Activated naive CD4-positive, alpha-beta T cell treated with anti-CD3 and anti-CD28 coated beads, Interleukin-2, amount 50 U/mL, for 16 hours (primary cell): ENCODE data around the gene CYP27C1.

Experiments
- DNase-seq: peaks from one replicate; pipeline ENCODE4 v3.0.0-alpha.2; 2020

The CYP27C1 gene

DNA sequence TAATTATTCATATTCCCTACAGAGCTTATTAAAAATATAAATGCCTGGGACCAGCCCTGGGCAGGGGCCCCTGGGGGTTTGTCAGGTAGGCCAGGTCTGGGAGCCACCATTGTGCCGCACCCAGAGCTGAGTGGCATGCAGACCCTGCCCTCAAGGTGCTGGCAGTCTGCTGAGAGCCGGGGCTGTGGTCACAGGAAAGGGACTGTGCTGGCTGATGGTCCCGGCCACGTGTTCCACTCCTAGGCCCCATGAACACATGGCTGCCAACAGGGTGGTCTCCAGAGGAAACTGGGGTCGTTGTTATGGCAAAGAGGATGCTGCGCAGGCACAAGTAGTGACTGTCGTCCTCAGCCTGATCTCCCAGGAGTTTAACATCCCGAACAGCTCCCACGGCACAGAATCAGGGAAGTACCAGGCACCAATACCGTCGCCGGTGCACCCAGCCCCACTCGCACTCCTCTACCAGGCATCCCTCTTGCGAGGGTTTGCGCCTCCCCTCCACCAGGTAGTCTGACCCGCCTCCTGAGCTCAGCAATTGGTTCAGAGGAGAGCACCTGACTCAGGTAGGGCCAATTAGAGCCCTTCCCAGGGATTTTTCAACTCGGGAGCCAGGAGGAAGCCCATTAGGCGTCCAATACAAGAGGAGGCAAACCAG lies 73.9 kb downstream of the CYP27C1 start:
- DNase-seq, result no peak

DNA sequence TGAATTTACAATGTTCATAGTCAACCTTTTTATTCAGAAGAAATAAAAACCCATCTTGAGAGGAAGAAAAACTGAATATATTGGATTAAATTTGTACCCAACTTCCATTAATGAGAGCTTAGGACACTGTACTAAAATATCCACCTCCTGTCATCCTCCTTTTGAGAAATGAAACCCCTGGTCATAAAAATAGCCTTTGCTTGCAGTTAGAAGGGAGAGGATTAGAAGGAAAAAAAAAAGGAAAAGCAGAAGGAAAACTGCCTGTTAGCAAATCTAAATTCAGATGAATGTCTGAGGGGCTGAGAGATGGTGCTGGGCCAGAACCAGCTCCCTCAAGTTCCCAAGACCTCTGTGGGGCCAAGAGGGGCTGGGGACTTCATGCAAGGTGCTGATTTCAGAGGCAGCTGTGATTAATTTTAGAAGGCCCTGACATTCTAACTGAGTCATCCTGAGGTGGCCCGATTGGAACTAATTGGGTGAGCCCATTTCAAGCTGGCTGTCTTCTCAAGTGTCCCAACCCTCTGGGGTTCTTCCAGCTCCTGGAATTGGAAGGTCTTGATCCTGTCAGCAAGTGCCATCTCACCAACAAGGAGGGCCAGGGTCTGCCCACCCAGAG lies 74.7 kb downstream of the CYP27C1 start:
- DNase-seq, result no peak

DNA sequence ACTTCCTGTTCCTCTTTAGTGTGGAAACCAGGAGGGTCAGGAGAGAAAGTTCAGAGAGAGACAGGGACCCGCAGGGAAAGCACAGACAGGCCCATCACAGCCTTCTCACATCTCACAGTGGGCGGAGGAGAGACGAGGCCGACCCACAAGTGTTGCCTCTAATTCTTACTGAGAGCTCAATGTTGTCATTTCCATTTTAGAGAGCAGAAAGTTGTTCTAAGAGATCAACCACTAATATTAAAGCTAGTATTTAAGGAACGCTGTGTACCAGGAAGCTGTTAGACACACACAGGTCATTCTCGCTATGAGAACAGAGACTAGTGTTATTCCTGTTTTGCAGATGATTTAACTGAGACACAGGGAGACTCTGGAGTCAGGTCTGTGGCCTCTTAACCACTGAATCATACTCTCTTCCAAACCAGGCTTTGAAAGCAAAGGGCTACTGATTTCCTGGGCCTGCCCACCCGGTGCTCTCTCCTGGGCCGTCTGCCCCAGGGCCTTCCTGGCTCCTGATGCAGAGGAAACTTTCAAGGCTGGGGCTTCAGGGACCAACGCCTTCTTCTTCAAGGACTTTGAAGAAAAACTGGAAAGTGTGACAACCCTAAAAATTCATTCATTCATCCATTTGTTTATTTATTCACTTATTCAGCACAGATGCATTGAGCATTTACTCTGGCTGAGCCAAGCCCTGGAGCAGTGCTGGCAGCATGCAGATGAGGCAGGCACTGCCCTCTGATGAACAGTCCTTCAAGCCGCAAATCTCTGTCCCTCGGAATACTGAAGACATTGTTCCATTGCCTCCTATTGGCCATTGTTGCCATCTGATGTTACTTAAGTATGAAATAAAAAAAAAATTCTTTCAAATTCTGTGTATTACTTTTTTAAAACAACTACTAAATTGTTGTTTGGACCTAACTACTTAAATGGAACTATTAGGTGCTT lies 76.0 kb downstream of the CYP27C1 start:
- no peak for DNase-seq

DNA sequence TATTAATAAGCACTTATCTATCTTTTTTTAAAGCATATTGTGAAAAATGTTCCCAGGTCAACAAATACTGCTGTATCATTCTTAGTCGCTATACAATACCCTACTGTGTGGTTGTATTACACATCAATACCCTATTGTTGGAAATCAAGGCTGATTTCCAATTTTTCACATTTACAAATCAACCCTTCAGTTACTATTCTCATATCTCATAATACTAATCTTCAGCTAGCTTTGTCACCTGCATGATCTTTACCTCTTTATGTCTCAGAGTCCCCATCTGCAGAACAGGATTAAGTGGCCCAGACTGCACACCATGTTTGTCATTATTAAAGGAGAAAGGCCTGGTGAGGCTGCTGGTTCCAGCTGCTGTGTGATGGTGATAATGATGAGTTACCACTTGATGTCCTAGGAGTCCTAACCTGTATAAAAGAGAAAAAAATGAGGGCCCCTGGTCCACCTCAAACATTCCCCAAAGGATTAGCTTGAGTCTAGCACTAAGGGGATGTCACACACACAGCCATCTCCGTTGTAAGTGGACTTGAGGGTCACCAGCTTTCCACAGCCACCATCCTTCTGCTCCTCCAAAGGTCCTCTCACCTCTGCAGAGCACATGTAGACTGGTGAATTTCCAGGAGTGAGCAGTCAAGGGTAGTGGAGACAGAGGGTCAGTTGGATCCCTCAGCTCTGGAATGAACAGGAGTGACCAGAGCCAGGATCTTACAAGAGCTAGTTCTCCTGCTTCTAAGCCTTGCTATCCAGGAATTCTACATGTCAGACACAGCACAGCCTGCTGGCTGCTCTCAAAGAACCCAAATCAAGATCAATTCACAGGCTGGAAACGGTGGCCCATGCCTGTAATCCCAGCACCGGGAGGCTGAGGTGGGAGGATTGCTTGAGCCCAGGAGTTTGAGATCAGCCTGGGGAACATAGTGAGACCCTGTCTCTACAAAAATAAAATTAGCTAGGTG lies 77.2 kb downstream of the CYP27C1 start:
- DNase-seq, result no peak

DNA sequence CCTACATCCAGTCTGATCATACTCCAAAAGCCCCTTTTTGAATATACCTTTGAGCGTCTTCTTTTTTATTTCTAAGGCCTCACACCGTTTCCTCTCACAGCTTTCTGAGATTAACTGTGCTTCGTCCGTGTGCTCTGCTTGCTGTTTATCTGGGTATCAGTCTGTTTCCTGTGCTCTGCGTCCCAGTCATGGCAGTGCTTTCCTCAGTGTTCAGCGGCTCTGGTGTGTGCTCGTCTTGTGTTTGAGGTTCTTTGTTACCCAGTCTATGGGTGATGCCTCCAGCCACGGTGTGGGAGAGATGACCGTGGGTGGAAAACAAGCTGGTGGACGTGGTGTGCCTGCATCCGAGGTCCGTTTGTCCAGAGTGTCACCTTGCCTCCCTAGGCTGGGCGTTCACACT lies 79.6 kb downstream of the CYP27C1 start:
- no peak for DNase-seq

DNA sequence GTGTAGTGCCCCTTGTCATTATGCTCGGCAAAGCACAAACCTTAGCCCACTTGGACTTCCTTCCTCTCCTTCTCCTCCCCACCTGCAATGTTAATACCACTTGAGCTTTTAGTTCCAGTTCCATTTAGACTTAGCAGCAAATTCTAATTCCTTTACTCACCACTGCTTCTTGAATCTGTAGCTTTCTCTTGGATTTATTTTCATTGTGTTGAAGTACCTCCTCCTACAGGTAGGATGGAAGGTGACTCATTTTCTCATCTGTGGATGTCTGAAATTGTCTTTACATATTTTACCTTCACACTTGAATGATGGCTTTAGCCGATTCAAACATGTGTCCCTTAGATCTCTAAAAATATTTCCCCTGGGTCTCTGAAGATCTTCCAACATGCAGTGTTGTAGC lies 80.3 kb downstream of the CYP27C1 start:
- no peak for DNase-seq

DNA sequence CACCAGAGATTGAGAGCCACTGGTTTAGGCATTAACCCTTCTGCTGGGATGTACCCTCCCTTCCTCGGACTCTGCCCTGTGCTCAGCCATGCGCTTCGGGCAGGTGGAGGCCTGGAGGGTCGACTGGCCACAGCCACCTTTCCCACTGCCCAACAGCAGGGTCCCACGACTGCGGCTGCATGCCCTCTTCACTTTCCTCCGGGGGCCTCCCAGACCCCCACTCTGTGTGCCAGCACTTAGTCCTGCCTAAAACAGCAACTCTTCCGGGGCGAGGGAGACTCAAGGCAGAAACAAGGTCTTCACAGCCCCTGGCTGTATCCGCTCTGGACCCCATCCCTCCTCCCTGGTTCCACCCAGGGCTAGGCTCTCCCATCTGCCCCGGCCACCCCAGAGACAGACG lies 81.8 kb downstream of the CYP27C1 start:
- no peak for DNase-seq

DNA sequence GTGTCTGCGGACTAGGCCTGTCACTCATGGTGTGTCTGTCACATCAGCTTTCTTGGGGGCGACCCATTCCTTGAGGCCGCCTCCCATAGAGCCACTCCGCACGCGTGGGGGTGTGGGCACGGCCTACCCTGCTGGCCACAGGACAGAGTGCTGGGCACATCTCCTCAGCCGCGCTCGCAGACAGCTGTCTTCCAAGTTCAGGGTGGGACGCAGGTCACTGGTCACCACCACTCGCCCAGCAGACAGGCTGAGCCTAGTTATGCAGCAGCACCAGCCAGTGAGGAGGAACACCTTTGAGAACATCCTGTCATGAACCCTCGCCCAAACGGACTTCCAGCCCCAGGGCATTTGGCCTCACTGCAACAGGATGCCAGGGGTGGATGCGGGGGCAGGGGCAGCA lies 82.4 kb downstream of the CYP27C1 start:
- DNase-seq, result no peak

DNA sequence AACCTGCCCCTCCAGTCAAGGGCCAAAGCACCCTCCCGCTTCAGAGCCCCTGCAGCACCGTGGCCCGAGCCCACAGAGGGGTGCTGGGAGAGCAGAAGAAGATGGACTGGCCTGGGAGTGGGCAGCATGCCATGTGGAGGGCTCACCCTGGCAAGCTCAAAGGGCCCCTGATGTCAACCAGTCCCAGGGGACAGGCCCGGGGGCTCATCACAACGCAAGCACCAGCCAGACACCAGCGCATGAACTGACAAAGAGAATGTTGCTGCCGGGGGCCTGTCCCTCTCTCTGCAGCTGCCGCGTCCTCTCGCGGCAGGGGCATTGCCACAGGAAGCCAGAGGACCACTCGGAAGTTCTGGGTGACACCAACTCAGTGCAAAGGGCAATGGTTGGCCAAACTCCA lies 82.9 kb downstream of the CYP27C1 start:
- no peak for DNase-seq

DNA sequence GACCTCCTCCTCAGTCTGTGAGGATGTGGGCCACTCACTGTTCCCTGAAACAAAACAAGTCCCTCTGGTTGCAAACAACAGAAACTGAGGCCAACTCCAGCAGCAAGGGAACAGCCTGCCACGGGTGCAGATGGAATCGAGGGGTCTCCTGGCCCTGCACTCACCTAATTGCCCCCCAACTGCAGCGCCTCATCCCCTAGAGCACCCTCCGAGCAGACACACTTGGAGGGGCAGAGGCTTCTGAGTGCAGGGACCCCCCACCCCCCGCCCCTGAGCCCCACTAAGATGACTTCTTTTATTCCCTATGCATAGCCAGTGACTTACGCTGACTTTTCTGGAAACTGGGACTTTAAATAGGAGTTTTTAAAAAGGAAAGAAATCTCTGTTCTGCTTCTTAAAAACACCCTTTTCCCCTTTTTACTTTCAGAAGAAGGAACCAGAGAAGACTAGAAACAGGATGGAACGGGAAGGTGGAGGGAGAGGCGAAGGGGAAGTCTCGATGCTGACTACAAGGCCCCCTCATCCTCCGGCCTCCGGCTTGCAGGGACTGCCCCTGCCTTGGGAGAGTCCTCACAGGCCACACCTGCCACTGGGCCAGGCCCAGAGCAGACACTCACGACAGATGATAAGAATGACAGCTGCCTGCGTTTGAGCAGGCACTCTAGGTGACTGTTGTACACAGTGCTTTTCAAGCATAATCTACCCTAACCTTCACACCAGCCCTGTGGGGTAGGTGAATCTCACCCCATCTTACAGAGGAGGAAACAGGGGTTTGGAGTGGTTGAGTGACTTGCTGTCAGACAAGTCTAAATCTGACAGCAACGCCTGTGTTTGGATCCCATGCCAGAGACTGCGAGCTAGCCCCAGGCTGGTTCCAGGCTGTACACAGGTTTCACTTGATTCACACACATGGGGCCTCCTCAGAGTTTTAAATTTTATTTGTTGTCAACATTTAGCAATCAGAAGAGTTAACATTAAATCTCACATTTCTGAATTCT lies 85.0 kb downstream of the CYP27C1 start:
- no peak for DNase-seq

DNA sequence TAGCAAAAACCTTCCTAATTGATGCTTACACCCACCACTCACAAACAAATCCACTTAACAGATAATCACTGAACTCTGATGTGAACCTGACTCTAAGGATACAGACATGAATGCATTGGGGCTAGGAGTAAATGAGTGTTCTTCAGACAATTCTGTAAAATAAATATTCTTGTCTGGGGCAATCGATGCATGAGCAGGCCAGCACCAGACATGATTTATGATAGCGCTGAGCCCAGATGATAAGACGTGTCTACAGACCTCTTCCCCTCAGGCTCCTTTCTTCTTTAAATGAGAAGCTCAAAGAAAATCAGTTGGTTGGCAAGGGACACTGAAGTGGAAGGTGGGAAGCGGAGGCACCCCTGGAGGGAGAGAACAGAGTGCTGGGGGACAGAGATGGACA lies 85.9 kb downstream of the CYP27C1 start:
- no peak for DNase-seq
